K562 (cell line): Measurements from ENCODE around the gene HIGD1C. TPM values are rescaled to one million over a fixed set of nuclear protein-coding genes. Genes with fewer than 3 reads are reported as not detected.

Experiments used
- ATAC-seq: fragments of 200-7000 bp; cut with Tn5 transposase; 3 replicates; pipeline ENCODE4 v1.9.1; 2020; ENCODE audit warnings: moderate library complexity
- BruUV-seq: library from RNA; stranded (reverse); fragments of 400-500 nt; replicated peaks from 2 replicates; lab custom pipeline; 2021; lab: Mats Ljungman, UMichigan
- CTCF ChIA-PET: fragments of 300-600 bp; formaldehyde crosslinking; extraction: SDS; loops from one replicate; lab custom pipeline; 2021; ENCODE audit warnings: low intra/inter-chr PET ratio; lab: Yijun Ruan, JAX
- POLR2A ChIA-PET: fragments of 300-600, 350-650 bp; sonication (Branson Sonifier 250); formaldehyde crosslinking; extraction: SDS; loops from one replicate; lab custom pipeline; 2021; ENCODE audit warnings: antibody characterized with exemption, inconsistent platforms; lab: Yijun Ruan, JAX
- DNase-seq, 4 experiments: peaks; one replicate each; pipeline versions ENCODE4 v3.0.0 to v3.0.0-alpha.2; 2011 to 2018; ENCODE audit warnings: low spot score in 3 of 4, mixed read lengths in 3 of 4; ENCODE audit errors: extremely low read depth in 1 of 4
- FAIRE-seq: peaks from 2 replicates; lab custom pipeline; 2011; peaks lifted over from hg19 to GRCh38; lab: Jason Lieb, UNC
- H2AFZ ChIP-seq: 2 replicates; pipeline ENCODE4 v1.6.0; 2011; ENCODE audit warnings: low read depth, low read length, control low read depth, inconsistent platforms
- H3K27ac ChIP-seq: fragments of 200-600 bp; 3 replicates; pipeline ENCODE4 v1.8.0; 2011; ENCODE audit warnings: low read depth, mild to moderate bottlenecking, control low read depth, inconsistent platforms, low read length, moderate library complexity, mixed read lengths; ENCODE audit errors: extremely low read depth
- H3K27me3 ChIP-seq, 2 experiments: fragments of 300-600 bp in 1 of 2; 2 replicates in 1 of 2; 3 replicates in 1 of 2; pipeline versions ENCODE4 v1.6.0 to v1.8.0; 2011; ENCODE audit warnings: inconsistent platforms in 2 of 2, low read length in 2 of 2, mild to moderate bottlenecking in 1 of 2, mixed read lengths in 1 of 2, moderate library complexity in 1 of 2; ENCODE audit not compliant: control insufficient read depth in 2 of 2, insufficient read depth in 2 of 2
- H3K36me3 ChIP-seq: fragments of 300-600 bp; 3 replicates; pipeline ENCODE4 v1.8.0; 2011; ENCODE audit warnings: mild to moderate bottlenecking, low read length, inconsistent platforms; ENCODE audit not compliant: control insufficient read depth, insufficient read depth
- H3K4me1 ChIP-seq, 2 experiments: fragments of 200-600 bp in 1 of 2; replicated peaks in 1 of 2; 2 replicates in 1 of 2; 3 replicates in 1 of 2; pipeline versions ENCODE4 v1.5.1 to v1.8.0; 2011; ENCODE audit warnings: inconsistent platforms in 2 of 2, low read length in 2 of 2, mild to moderate bottlenecking in 1 of 2, mixed read lengths in 1 of 2, moderate library complexity in 1 of 2; ENCODE audit not compliant: control insufficient read depth in 2 of 2, insufficient read depth in 2 of 2
- H3K4me2 ChIP-seq: 2 replicates; pipeline ENCODE4 v1.6.1; 2011; ENCODE audit warnings: low read length, control low read depth, inconsistent platforms, mixed read lengths; ENCODE audit not compliant: insufficient read depth
- H3K4me3 ChIP-seq: fragments of 200-600 bp; sonication (generic), shearing (Covaris generic); 2 replicates; pipeline ENCODE4 v1.5.1; 2016; ENCODE audit warnings: control low read depth, inconsistent platforms
- H3K79me2 ChIP-seq: fragments of 200-600 bp; 3 replicates; pipeline ENCODE4 v1.8.0; 2011; ENCODE audit warnings: low read length, inconsistent platforms; ENCODE audit not compliant: control insufficient read depth, insufficient read depth
- H3K9ac ChIP-seq, 2 experiments: 2 replicates each; pipeline versions ENCODE4 v1.6.0 to v1.6.1; 2011; ENCODE audit warnings: low read depth in 2 of 2, low read length in 2 of 2, control low read depth in 1 of 2, inconsistent platforms in 1 of 2, mild to moderate bottlenecking in 1 of 2, mixed read lengths in 1 of 2; ENCODE audit not compliant: insufficient read depth in 1 of 2
- H3K9me1 ChIP-seq: one replicate; pipeline ENCODE4 v1.6.0; 2011; ENCODE audit warnings: inconsistent platforms, mild to moderate bottlenecking, low read length, moderate library complexity; ENCODE audit not compliant: control insufficient read depth, insufficient read depth
- H3K9me3 ChIP-seq: replicated peaks from 2 replicates; pipeline ENCODE4 v1.5.1; 2011; ENCODE audit warnings: low read depth, low read length, inconsistent platforms; ENCODE audit not compliant: control insufficient read depth, insufficient read depth
- H4K20me1 ChIP-seq: replicated peaks from 2 replicates; pipeline ENCODE4 v1.6.1; 2011; ENCODE audit warnings: low read length, inconsistent platforms, mixed read lengths; ENCODE audit not compliant: control insufficient read depth, insufficient read depth
- BRCA1 ChIP-seq, 2 experiments: fragments of 450-650 bp in 1 of 2; sonication (generic) in 1 of 2; formaldehyde crosslinking in 1 of 2; IDR thresholded peaks; 2 replicates each; pipeline versions ENCODE4 v1.5.0 to v1.6.1; 2017 to 2020; ENCODE audit warnings: mild to moderate bottlenecking in 1 of 2, missing genetic modification reagents in 1 of 2
- BRD4 ChIP-seq: fragments of 200-600 bp; sonication (generic); IDR thresholded peaks from 2 replicates; pipeline ENCODE4 v1.6.1; 2017; ENCODE audit warnings: inconsistent platforms
- CBX5 ChIP-seq: IDR thresholded peaks from 2 replicates; pipeline ENCODE4 v1.6.1; 2014; ENCODE audit warnings: low read depth, borderline replicate concordance
- ELF1 ChIP-seq: fragments of 200-800 bp; sonication (Bioruptor generic); IDR thresholded peaks from 2 replicates; pipeline ENCODE4 v1.6.1; 2016; ENCODE audit warnings: missing genetic modification characterization, missing compliant biosample characterization
- FOXJ3 ChIP-seq: sonication (generic); formaldehyde crosslinking; IDR thresholded peaks from 2 replicates; pipeline ENCODE4 v1.4.0; 2020; ENCODE audit warnings: mild to moderate bottlenecking, missing genetic modification reagents
- FOXM1 ChIP-seq, 2 experiments: fragments of 450-650 bp in 1 of 2; sonication (generic) in 1 of 2; formaldehyde crosslinking in 1 of 2; IDR thresholded peaks; 2 replicates each; pipeline versions ENCODE4 v1.6.1 to v1.9.0; 2017 to 2022; ENCODE audit warnings: low read depth in 2 of 2, mild to moderate bottlenecking in 2 of 2, missing genetic modification reagents in 1 of 2, moderate library complexity in 1 of 2
- GABPB1 ChIP-seq: sonication (generic); formaldehyde crosslinking; IDR thresholded peaks from 2 replicates; pipeline ENCODE4 v1.8.0; 2022; ENCODE audit warnings: mild to moderate bottlenecking, missing genetic modification reagents
- HINFP ChIP-seq: fragments of 450-650 bp; conservative IDR thresholded peaks from 2 replicates; pipeline ENCODE4 v1.6.1; 2016; ENCODE audit warnings: missing genetic modification characterization, low read depth, mild to moderate bottlenecking, control low read depth, missing compliant biosample characterization
- HSF4 ChIP-seq: fragments of 250-450 bp; sonication (Bioruptor Pico); IDR thresholded peaks from 2 replicates; pipeline ENCODE4 v2.1.2; 2022; ENCODE audit warnings: mild to moderate bottlenecking, moderate library complexity, borderline replicate concordance
- NFE2 ChIP-seq: IDR thresholded peaks from 2 replicates; pipeline ENCODE4 v1.6.1; 2014; ENCODE audit warnings: antibody characterized with exemption, low read depth
- SREBF2 ChIP-seq: sonication (generic); formaldehyde crosslinking; IDR thresholded peaks from 2 replicates; pipeline ENCODE4 v1.4.0; 2020; ENCODE audit warnings: mild to moderate bottlenecking, missing genetic modification reagents
- TFAP4 ChIP-seq: sonication (generic); formaldehyde crosslinking; IDR thresholded peaks from 2 replicates; pipeline ENCODE4 v1.8.0; 2022; ENCODE audit warnings: missing genetic modification reagents, mild to moderate bottlenecking, moderate library complexity, borderline replicate concordance
- U2AF2 ChIP-seq: fragments of 200-400 bp; formaldehyde crosslinking; optimal IDR thresholded peaks from 2 replicates; pipeline ENCODE3; 2017; ENCODE audit warnings: low read depth, mild to moderate bottlenecking, low read length
- ZNF232 ChIP-seq: sonication (generic); formaldehyde crosslinking; IDR thresholded peaks from 2 replicates; pipeline ENCODE4 v1.8.0; 2022; ENCODE audit warnings: mild to moderate bottlenecking, missing genetic modification reagents
- ZNF449 ChIP-seq: fragments of 250-450 bp; sonication (Bioruptor Pico); IDR thresholded peaks from 2 replicates; pipeline ENCODE4 v1.8.0; 2022; ENCODE audit warnings: moderate library complexity, mild to moderate bottlenecking, inconsistent platforms
- ZNF740 ChIP-seq, 3 experiments: fragments of 200-800 bp in 1 of 3; sonication (Bioruptor generic) in 1 of 3; sonication (generic) in 1 of 3; formaldehyde crosslinking in 1 of 3; IDR thresholded peaks; 2 replicates each; pipeline versions ENCODE4 v1.6.1 to v1.8.0; 2016 to 2022; ENCODE audit warnings: mild to moderate bottlenecking in 2 of 3, missing compliant biosample characterization in 2 of 3, missing genetic modification characterization in 2 of 3, missing genetic modification reagents in 1 of 3
- ZNF764 ChIP-seq: fragments of 250-450 bp; sonication (Bioruptor Pico); IDR thresholded peaks from 2 replicates; pipeline ENCODE4 v1.4.0; 2020; ENCODE audit warnings: low read depth, mild to moderate bottlenecking, moderate library complexity
- WGBS: fragments of 100-300 bp; shearing (Covaris generic); methylation state at CpG from one replicate; pipeline ENCODE4 v1.1.6; 2016; ENCODE audit warnings: low coverage, mixed read lengths; ENCODE audit not compliant: insufficient coverage; ENCODE audit errors: missing lambda C conversion rate; 5-methylcytosine and 5-hydroxymethylcytosine counted together
- in situ Hi-C: fragments of 300-500 bp; cut with MboI; formaldehyde crosslinking; loops from 4 replicates; pipeline ENCODE4 v1.15.0; 2018; ENCODE audit warnings: inconsistent platforms, mixed read lengths
- intact Hi-C: fragments of 100-400 bp; cut with micrococcal nuclease; formaldehyde crosslinking; loops from 2 replicates; pipeline ENCODE4 v1.14.2; 2022
- polyA plus RNA-seq, 8 experiments: library from polyadenylated mRNA; depleted of rRNA in 4 of 8; stranded (reverse) in 5 of 8; unstranded in 3 of 8; fragments of >200 nt; fragmentation: Nextera tagmentation in 2 of 8; fragmentation: Illumina TruSeq in 1 of 8; extraction: Ambion mirVana in 2 of 8; extraction: Trizol in 1 of 8; gene quantifications; 2 replicates each; pipeline versions ENCODE4 v1.2.1 to v1.2.3, GENCODE V29; 2011 to 2014; ENCODE audit warnings: inconsistent platforms in 1 of 8, missing spikeins in 1 of 8
- total RNA-seq, 7 experiments: library from RNA; depleted of rRNA in 6 of 7; stranded (reverse); fragments of >200 nt in 6 of 7; fragmentation: Illumina TruSeq in 2 of 7; extraction: Trizol in 2 of 7; gene quantifications; 2 replicates each; pipeline versions ENCODE4 v1.2.1 to v1.2.3, GENCODE V29; 2011 to 2021; ENCODE audit warnings: low replicate concordance in 1 of 7

The HIGD1C gene
- total and polyA plus RNA-seq, 9 of the 15 experiments (the other 6 are each of a cell fraction or from before 2014, with no cell fraction given): not detected

GRCh38 chr12:50951112-50951511 is 1.2 kb upstream of the HIGD1C start:
- H3K27me3 ChIP-seq: no peaks in the 10 kb centered on the region
- H3K9me1 ChIP-seq: no peaks in the 10 kb centered on the region
- no peaks in the 10 kb centered on the region for H3K9me3 ChIP-seq
- in situ Hi-C loops (no loop called here), intact Hi-C loops (no loop called here)
- ChIA-PET CTCF (no interaction called here), POLR2A (no interaction called here)
- ATAC-seq (no peak), FAIRE-seq (no peak), DNase-seq (no peak)
- no peaks in the 10 kb centered on the region for H4K20me1 ChIP-seq
- H3K4me1 ChIP-seq: peaks cover 0 to 5% of the 10 kb centered on the region in 2 experiments; a peak in 1 of 5 replicates
- H3K27ac ChIP-seq: no peak overlapping the region
- no peak overlapping the region for H3K4me2 ChIP-seq
- no peaks in the 10 kb centered on the region for H3K36me3 ChIP-seq
- H2AFZ ChIP-seq: no peak overlapping the region
- no TSS peak for BruUV-seq
- no peak overlapping the region for H3K9ac ChIP-seq
- 21% methylated on average over 2 of the region's 2 CpGs for WGBS
- H3K4me3 ChIP-seq: no peak overlapping the region
- H3K79me2 ChIP-seq: no peaks in the 10 kb centered on the region
- TF ChIP-seq ZNF232 (CRISPR knock-in tag) (no peak), TFAP4 (CRISPR knock-in tag) (no peak), FOXJ3 (no peak), ELF1 (tag) (no peak), HSF4 (CRISPR knock-in tag) (no peak), ZNF449 (no peak), GABPB1 (CRISPR knock-in tag) (no peak), U2AF2 (no peak), FOXM1 (IDR thresholded peaks at IDR 0.05; ENCODE audit: low read depth) (no peak), FOXM1 (CRISPR knock-in tag; IDR thresholded peaks at IDR 0.05; ENCODE audit: low read depth) (no peak), CBX5 (no peak), ZNF740 (CRISPR knock-in tag; IDR thresholded peaks at IDR 0.05) (no peak), ZNF740 (tag; IDR thresholded peaks at IDR 0.05) (no peak), NFE2 (no peak), BRCA1 (IDR thresholded peaks at IDR 0.05) (no peak), BRCA1 (CRISPR knock-in tag; IDR thresholded peaks at IDR 0.05) (no peak), HINFP (tag) (no peak), SREBF2 (no peak), ZNF764 (no peak), BRD4 (no peak)
